ENCODE data around the gene CPLX1.

DNA sequence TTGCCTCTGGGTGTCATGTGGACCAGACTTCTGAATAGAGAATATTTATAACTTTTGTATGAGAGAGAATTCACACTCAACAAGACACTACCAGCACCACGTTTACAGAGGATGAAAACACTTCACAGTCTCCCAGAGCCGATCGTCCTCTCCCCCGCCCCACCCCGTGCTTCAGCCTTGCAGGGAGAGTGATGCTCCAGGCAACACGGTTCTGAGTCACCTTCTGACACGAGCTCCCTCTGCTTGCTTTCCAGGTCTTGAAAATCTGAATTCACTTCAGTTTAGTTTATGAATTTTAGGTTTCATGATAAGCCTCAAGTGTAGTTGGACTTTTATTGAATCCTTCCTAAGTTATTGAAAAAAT lies 59.8 kb downstream of the CPLX1 start:
- TF ChIP-seq, protein P1, sequence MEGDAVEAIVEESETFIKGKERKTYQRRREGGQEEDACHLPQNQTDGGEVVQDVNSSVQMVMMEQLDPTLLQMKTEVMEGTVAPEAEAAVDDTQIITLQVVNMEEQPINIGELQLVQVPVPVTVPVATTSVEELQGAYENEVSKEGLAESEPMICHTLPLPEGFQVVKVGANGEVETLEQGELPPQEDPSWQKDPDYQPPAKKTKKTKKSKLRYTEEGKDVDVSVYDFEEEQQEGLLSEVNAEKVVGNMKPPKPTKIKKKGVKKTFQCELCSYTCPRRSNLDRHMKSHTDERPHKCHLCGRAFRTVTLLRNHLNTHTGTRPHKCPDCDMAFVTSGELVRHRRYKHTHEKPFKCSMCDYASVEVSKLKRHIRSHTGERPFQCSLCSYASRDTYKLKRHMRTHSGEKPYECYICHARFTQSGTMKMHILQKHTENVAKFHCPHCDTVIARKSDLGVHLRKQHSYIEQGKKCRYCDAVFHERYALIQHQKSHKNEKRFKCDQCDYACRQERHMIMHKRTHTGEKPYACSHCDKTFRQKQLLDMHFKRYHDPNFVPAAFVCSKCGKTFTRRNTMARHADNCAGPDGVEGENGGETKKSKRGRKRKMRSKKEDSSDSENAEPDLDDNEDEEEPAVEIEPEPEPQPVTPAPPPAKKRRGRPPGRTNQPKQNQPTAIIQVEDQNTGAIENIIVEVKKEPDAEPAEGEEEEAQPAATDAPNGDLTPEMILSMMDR (conservative IDR thresholded peaks at IDR 0.05): no peak
- no peak for TF ChIP-seq EZH2 (IDR thresholded peaks at IDR 0.05; ENCODE audit: low read depth)

All from PC-9 (cell line).